Large intestine (tissue), 3 donors: ENCODE results near the gene FMNL3. TPM values are rescaled to one million over a fixed set of nuclear protein-coding genes. Genes with fewer than 3 reads are reported as not detected.

ENCODE experiments used
- DNase-seq, 2 donors: peaks; one replicate each; pipeline versions ENCODE4 v3.0.0 to v3.0.0-alpha.2; 2013
- H3K27ac ChIP-seq: one replicate; pipeline ENCODE4 v1.5.1; 2013; ENCODE audit warnings: low read length
- H3K27me3 ChIP-seq: 2 replicates; pipeline ENCODE4 v1.6.1; 2013; ENCODE audit warnings: low read length; ENCODE audit not compliant: control insufficient read depth, insufficient read depth
- H3K36me3 ChIP-seq: 2 replicates; pipeline ENCODE4 v1.6.1; 2013; ENCODE audit warnings: low read length; ENCODE audit not compliant: control insufficient read depth, insufficient read depth
- H3K4me1 ChIP-seq: one replicate; pipeline ENCODE4 v1.6.1; 2013; ENCODE audit warnings: low read length; ENCODE audit not compliant: control insufficient read depth, insufficient read depth
- H3K4me3 ChIP-seq: one replicate; pipeline ENCODE4 v1.5.1; 2013; ENCODE audit warnings: low read length
- H3K9me3 ChIP-seq: one replicate; pipeline ENCODE4 v1.6.1; 2013; ENCODE audit warnings: mild to moderate bottlenecking, low read depth, low read length, moderate library complexity; ENCODE audit not compliant: control insufficient read depth
- WGBS: methylation state at CpG from one replicate; pipeline ENCODE4 v1.1.5; 2013; ENCODE audit warnings: low lambda C conversion rate; ENCODE audit not compliant: insufficient coverage; 5-methylcytosine and 5-hydroxymethylcytosine counted together
- polyA plus RNA-seq: library from polyadenylated mRNA; unstranded; fragments of 120-200 nt; gene quantifications from one replicate; pipeline ENCODE4 v1.2.1, GENCODE V29; 2013

The FMNL3 gene
- polyA plus RNA-seq, 1 donor: 10.2 TPM

DNA sequence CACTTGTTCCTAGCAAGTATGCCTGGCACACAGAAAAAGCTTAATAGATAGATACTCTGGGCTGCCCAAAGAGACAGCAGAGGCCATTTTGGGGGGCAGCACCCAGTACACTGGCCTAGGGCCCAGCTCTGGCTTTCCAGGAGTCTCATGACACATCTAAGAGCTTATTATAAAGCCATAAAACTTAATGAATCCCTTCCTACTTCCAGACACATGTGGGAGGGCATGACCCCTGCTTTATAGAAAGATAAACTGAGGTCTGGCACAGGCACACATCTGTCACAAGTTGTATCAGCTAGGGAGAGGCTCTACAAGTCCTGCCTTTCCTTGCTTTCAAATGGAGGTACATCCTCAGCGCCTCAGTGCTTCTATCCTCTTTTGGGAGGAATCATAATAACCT lies 27.1 kb downstream of the FMNL3 start:
- H3K36me3 ChIP-seq: no peaks in the 10 kb centered on the region
- WGBS: no CpG with 5 or more reads among the region's 1 CpG

DNA sequence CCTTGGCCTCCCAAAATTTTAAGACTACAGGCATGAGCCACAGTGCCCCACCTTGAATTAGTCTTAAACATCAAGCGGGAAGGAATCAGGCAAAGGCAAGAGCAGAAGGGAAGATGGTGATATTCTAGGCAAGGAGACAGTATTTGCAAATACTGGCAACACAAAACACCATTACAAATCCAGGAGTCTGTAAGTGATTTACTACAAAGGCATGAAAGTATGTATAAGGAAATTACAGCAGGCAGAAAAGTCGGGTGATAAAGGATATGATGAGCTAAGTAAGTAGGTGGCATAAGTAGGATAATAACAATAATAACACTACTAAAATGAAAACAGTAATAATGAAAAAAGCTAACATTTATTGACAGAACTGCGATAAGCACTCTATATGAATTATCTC lies 28.5 kb downstream of the FMNL3 start:
- H3K27me3 ChIP-seq: no peaks in the 10 kb centered on the region
- H3K4me1 ChIP-seq: peaks cover 5% of the 10 kb centered on the region
- no peak for DNase-seq
- WGBS: 57% methylated on average over 1 of the region's 3 CpGs
- no peak overlapping the region for H3K4me3 ChIP-seq
- no peaks in the 10 kb centered on the region for H3K9me3 ChIP-seq
- no peaks in the 10 kb centered on the region for H3K36me3 ChIP-seq
- no peak overlapping the region for H3K27ac ChIP-seq

More for the DNA sequence above, 27.1 kb downstream of the FMNL3 start:
- no peaks in the 10 kb centered on the region for H3K27me3 ChIP-seq
- no peak overlapping the region for H3K4me3 ChIP-seq
- no peaks in the 10 kb centered on the region for H3K4me1 ChIP-seq
- no peak for DNase-seq
- H3K27ac ChIP-seq: no peak overlapping the region
- no peaks in the 10 kb centered on the region for H3K9me3 ChIP-seq

DNA sequence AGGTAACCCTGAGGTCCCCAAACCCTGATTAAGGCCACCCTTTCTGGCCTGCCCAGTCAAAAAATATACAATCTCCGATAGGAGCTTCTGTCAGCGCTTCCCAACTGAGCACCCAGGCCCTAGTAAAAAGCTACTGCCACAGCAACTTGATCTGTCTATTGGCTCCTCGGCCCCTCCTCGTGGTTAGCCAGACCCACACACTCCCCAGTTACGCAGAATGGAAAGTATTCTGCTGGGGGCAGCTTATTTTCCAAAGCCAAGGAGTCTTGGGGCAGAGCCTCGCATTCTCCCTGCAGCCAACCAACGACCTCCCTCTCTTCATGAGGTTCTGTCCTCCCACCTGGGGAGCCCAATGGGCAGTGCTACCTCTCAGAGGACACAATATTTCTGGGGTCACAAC lies 32.1 kb downstream of the FMNL3 start:
- Histone ChIP-seq H3K27ac (no peak overlapping the region), H3K4me1 (peaks cover 21% of the 10 kb centered on the region), H3K36me3 (no peaks in the 10 kb centered on the region), H3K4me3 (no peak overlapping the region), H3K9me3 (no peaks in the 10 kb centered on the region), H3K27me3 (no peaks in the 10 kb centered on the region)
- 90% methylated on average over 2 of the region's 7 CpGs for WGBS
- DNase-seq: no peak

DNA sequence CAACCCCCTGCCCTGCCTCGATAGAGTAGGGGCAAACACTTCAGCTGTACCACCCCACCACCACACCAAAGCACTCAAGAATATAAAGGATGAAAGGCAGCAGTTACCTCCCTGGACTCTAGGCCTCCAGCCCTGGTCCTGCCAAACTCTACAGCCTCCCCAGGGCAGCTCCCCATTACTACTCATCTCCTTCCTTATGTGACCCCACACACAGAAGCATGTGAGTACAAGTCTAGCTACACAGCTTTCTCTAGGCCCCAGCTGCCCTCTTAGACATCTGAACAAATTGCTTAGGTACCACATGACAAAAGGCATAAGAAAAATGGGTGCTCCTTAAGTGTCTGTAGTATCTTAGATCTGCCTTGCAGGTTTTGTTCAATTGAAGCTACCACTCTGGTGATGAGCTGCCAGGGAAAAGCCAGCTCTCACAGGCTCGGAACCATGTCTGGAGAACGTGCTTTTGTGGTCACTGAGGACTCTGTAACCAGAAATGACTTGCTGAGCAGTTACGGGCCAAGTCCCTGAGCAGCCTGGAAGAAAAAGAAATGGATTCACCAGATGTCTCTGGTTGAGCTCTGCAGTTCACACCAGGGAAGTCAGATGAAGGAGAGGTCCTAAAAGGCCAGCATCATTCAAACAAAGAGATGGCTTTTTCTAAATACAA lies 32.8 kb downstream of the FMNL3 start:
- Histone ChIP-seq H3K9me3 (no peaks in the 10 kb centered on the region), H3K27ac (peak overlapping the region; percentile 84), H3K4me1 (peaks cover 21% of the 10 kb centered on the region), H3K27me3 (no peaks in the 10 kb centered on the region), H3K4me3 (no peak overlapping the region), H3K36me3 (no peaks in the 10 kb centered on the region)
- WGBS: no CpG with 5 or more reads among the region's 4 CpGs
- DNase-seq: no peak

DNA sequence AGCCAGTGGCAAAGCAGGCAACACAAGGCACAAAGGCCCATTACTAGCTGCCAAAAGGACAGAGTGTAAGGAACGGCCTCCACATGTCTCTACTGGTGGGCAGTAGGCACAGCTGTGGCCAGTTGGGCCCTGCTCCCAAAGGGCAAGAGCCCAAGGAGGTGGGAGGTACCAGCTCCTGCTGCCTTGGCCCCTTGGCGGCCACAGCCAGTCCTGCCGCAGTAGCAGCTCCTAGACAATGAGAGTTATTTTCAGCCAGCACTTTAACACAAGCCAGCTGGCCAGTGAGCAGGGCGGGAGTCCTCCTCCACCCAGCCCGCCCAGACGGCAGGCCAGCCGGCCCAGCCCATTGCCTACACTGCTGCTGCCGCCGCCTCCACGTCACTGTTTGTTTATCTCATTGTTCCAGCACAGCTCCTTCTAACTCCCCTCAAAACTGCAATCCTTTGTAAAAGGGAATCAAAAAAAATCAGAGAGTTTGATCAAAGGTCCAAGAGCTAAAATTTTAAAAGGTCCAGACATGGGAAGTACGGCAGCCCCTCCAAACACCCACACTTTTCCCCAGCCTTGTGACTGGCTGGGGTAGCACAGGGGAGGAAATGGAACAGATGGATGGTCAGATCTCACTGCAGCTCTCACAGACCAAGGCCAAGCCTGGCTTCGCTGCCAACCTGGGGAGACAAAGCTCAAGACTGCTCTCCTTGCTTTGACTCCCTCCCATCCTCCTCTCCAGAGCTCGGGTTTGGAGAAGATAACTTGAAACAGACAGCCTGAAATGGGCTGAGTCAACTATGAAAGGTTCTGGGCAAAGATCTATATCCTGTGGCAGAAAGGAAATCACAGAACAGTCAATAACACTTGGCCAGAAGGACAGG lies 33.5 kb downstream of the FMNL3 start:
- Histone ChIP-seq H3K9me3 (no peaks in the 10 kb centered on the region), H3K27me3 (no peaks in the 10 kb centered on the region), H3K4me3 (no peak overlapping the region), H3K4me1 (peaks cover 21% of the 10 kb centered on the region), H3K27ac (peak overlapping the region; percentile 84), H3K36me3 (no peaks in the 10 kb centered on the region)
- peak; percentile 74 to 86 for DNase-seq
- WGBS: 0% methylated on average over 1 of the region's 13 CpGs

DNA sequence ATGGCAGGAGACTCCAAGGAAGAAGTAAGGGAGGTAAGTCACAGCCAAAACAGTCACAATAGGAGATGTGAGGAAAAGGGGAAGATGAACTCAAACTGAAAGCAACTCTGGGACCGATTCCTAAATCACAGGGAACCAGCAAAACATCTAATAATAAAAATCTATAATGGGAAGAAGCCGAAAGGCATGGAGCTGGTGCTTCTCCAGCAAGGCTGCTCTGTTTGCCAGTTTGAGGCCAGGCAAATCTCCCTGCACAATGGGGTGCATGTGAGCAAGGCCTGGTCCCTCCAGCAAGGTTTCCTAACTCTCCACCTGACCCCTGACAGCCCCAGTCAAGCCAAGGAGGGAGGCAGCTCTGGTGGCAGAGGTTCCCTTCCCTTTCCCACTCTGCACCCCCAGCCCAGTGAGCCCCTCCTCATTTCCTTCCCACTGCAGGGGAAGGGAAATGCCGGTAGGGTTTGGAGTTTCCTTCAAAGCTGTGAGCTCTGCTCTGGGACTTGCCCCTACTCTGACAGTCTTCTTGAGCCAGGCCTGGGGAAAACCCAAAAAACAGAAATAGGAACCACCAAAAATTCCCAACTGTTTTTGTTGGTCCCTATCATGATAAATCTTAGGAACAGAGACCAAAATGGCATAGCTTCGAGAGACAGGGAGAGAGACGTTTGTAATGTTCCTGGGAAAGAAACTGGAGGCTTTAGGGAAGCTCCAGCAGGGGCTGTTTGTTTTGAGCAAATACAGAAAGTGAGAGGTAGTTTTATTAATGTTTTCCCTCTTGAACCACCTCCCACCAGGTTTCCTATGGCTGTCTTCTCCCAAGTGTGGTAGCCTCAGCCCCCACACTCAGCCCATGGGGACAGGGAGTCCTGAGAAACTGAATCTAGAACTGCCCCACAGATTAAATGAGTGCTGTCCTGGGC lies 34.6 kb downstream of the FMNL3 start:
- Histone ChIP-seq H3K4me1 (peaks cover 21% of the 10 kb centered on the region), H3K27ac (peak overlapping the region; percentile 84), H3K9me3 (no peaks in the 10 kb centered on the region), H3K27me3 (no peaks in the 10 kb centered on the region), H3K4me3 (no peak overlapping the region), H3K36me3 (no peaks in the 10 kb centered on the region)
- no CpG with 5 or more reads among the region's 5 CpGs for WGBS
- DNase-seq: no peak

DNA sequence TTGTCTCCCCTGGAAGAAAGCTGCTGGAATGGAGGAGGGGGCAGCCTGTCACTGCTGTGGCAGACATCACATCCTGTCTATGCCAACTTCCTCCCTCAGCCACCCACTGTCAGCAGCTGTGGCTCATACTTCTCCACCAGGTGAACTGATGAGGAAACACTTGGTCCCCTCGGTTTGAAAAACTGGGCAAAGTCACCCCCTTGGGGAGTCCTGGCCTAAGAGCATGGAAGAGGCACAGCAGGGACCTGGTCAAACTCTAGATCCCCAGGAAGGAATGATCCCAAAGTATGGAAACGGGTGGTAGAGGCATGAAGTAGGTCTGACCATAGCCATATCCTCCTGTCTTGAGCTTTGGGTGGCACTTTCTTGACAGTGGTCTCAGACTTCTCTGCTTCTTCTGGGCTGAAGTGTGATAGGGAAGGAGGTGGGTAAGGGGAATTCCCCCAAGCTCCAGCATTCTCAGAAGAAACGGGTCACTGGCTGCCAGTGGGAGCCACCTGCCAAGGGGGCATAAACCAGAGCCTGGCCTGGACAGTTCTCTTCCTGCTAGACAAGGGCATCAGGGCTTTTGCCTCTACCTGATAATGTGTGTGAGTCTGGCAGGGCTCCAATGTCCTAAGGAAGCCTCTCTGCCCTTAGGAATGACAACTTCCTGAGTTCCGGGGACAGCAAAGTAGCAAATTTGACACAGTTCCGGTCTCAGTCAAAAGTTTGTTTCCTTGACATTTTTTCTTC lies 36.0 kb downstream of the FMNL3 start:
- H3K27ac ChIP-seq: peak overlapping the region; percentile 18

DNA sequence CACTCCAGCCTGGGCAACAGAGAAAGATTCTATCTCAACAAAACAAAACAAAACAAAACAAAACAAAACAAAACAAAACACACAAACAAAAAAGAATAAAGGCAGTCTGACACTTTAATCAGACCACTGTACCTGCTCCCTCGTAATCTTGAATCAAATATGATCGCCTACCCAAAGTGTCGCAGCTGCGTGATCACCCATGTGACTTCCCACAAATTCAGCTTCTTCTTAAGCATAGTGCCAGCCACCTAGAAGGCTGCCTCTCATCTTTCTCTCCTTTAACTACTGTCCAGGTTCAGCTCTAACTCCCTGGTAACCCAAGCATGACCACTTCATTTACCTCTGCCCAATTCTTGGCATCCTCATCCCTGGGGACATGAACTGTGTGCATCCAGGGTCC lies 37.4 kb downstream of the FMNL3 start:
- Histone ChIP-seq H3K9me3 (no peaks in the 10 kb centered on the region), H3K27me3 (no peaks in the 10 kb centered on the region), H3K27ac (no peak overlapping the region), H3K4me1 (peaks cover 30% of the 10 kb centered on the region), H3K36me3 (no peaks in the 10 kb centered on the region), H3K4me3 (no peak overlapping the region)
- no peak for DNase-seq
- no CpG with 5 or more reads among the region's 4 CpGs for WGBS

More for the DNA sequence above, 36.0 kb downstream of the FMNL3 start:
- Histone ChIP-seq H3K4me3 (no peak overlapping the region), H3K36me3 (no peaks in the 10 kb centered on the region), H3K4me1 (peaks cover 21% of the 10 kb centered on the region), H3K9me3 (no peaks in the 10 kb centered on the region), H3K27me3 (no peaks in the 10 kb centered on the region)
- no CpG with 5 or more reads among the region's 5 CpGs for WGBS
- no peak for DNase-seq

DNA sequence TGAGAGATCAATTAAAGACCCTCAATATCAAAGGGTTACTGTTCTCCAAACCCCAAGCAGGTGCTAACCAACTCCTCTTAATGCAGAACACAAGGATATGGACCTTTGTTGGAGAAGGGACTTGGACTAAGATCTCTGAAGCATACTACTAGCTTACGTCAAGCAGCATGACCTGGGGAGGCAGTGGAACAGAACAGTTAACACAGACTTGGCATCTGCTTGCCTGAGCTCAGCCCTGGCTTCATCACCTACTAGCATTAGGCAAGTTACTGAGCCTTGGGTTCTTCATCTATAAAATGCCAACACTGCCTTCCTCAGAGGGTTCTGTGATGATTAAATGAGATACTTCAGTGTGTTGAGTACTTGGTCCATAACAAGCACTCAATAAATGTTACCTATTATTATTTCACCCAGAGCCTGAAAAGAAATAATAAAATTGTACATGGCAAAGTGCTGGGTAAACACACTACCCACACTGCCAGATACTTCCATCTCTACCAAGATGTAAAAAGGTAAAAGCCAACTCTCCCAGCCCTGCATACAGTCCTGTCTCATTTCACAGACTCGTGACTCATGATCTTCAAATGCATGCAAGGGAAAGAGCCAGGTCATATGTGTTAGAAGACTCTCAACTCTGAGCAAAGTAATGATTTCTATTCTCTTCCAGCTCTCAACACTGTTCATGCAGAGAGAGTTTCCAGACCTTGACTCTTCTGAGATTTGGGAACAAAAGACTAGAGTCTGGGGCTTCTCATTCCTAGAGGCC lies 39.7 kb downstream of the FMNL3 start:
- Histone ChIP-seq H3K4me3 (no peak overlapping the region), H3K9me3 (no peaks in the 10 kb centered on the region), H3K27ac (no peak overlapping the region), H3K27me3 (peaks cover 2% of the 10 kb centered on the region), H3K36me3 (no peaks in the 10 kb centered on the region), H3K4me1 (peaks cover 32% of the 10 kb centered on the region)
- WGBS: no CpG with 5 or more reads among the region's 2 CpGs
- no peak for DNase-seq
